K562 (cell line): Measurements from ENCODE around the gene FOXK2. TPM values are rescaled to one million over a fixed set of nuclear protein-coding genes. Genes with fewer than 3 reads are reported as not detected.

Experiments
- ARID3A ChIP-seq: IDR thresholded peaks from 2 replicates; pipeline ENCODE4 v1.6.1; 2012; ENCODE audit warnings: low read depth, low read length, improper control_type of control experiment, borderline replicate concordance
- CHD4 ChIP-seq: fragments of 200-600 bp; sonication (generic); IDR thresholded peaks from 3 replicates; pipeline ENCODE4 v1.6.1; 2012; ENCODE audit warnings: low read depth, mild to moderate bottlenecking, mixed read lengths, low read length, inconsistent platforms; ENCODE audit not compliant: insufficient read depth, insufficient replicate concordance, poor library complexity, severe bottlenecking
- EGR1 ChIP-seq: fragments of 450-650 bp; conservative IDR thresholded peaks from 2 replicates; pipeline ENCODE4 v1.6.1; 2017; ENCODE audit warnings: mild to moderate bottlenecking
- HCFC1 ChIP-seq: IDR thresholded peaks from 2 replicates; pipeline ENCODE4 v1.6.1; 2012; ENCODE audit warnings: low read depth, low read length, improper control_type of control experiment
- KDM5B ChIP-seq: fragments of 200-600 bp; sonication (generic); IDR thresholded peaks from 2 replicates; pipeline ENCODE4 v1.6.1; 2012; ENCODE audit warnings: low read depth, mild to moderate bottlenecking, moderate library complexity, low read length, control low read depth, inconsistent platforms; ENCODE audit not compliant: insufficient replicate concordance
- NRF1 ChIP-seq, 2 experiments: fragments of 450-650 bp; IDR thresholded peaks in 1 of 2; conservative IDR thresholded peaks in 1 of 2; 2 replicates each; pipeline ENCODE4 v1.6.1; 2014; ENCODE audit warnings: mild to moderate bottlenecking in 2 of 2
- PCBP1 ChIP-seq: fragments of 200-400 bp; formaldehyde crosslinking; IDR thresholded peaks from 2 replicates; pipeline ENCODE4 v1.6.1; 2018; ENCODE audit warnings: mild to moderate bottlenecking, low read depth, low read length; ENCODE audit not compliant: poor library complexity, severe bottlenecking
- PURB ChIP-seq: sonication (generic); formaldehyde crosslinking; IDR thresholded peaks from 2 replicates; pipeline ENCODE4 v1.9.0; 2021; ENCODE audit warnings: low read depth, mild to moderate bottlenecking, missing genetic modification reagents
- SAFB ChIP-seq: fragments of 200-400 bp; formaldehyde crosslinking; IDR thresholded peaks from 2 replicates; pipeline ENCODE4 v1.6.1; 2017; ENCODE audit warnings: low read depth, low read length, borderline replicate concordance
- ZBTB33 ChIP-seq: sonication (generic); formaldehyde crosslinking; IDR thresholded peaks from 2 replicates; pipeline ENCODE4 v1.8.1; 2023; ENCODE audit warnings: mild to moderate bottlenecking, missing genetic modification reagents
- ZFX ChIP-seq: sonication (generic); formaldehyde crosslinking; IDR thresholded peaks from 2 replicates; pipeline ENCODE4 v1.8.0; 2022; ENCODE audit warnings: mild to moderate bottlenecking, missing genetic modification reagents, moderate library complexity
- polyA plus RNA-seq, 8 experiments: library from polyadenylated mRNA; depleted of rRNA in 4 of 8; stranded (reverse) in 5 of 8; unstranded in 3 of 8; fragments of >200 nt; fragmentation: Nextera tagmentation in 2 of 8; fragmentation: Illumina TruSeq in 1 of 8; extraction: Ambion mirVana in 2 of 8; extraction: Trizol in 1 of 8; gene quantifications; 2 replicates each; pipeline versions ENCODE4 v1.2.1 to v1.2.3, GENCODE V29; 2011 to 2014; ENCODE audit warnings: inconsistent platforms in 1 of 8, missing spikeins in 1 of 8
- total RNA-seq, 7 experiments: library from RNA; depleted of rRNA in 6 of 7; stranded (reverse); fragments of >200 nt in 6 of 7; fragmentation: Illumina TruSeq in 2 of 7; extraction: Trizol in 2 of 7; gene quantifications; 2 replicates each; pipeline versions ENCODE4 v1.2.1 to v1.2.3, GENCODE V29; 2011 to 2021; ENCODE audit warnings: low replicate concordance in 1 of 7
- TF ChIP-seq, protein P1 (sequence below): sonication (generic); formaldehyde crosslinking; IDR thresholded peaks from 2 replicates; pipeline ENCODE4 v1.8.0; 2022; ENCODE audit warnings: mild to moderate bottlenecking, missing genetic modification reagents
- TF ChIP-seq, protein P2 (sequence below): fragments of 450-650 bp; formaldehyde crosslinking; IDR thresholded peaks from 2 replicates; pipeline ENCODE4 v1.4.0; 2020; ENCODE audit warnings: mild to moderate bottlenecking, moderate library complexity

FOXK2 gene
- total and polyA plus RNA-seq, 9 of the 15 experiments (the other 6 are each of a cell fraction or from before 2014, with no cell fraction given): 3.0 to 86.0 (median 44.1) TPM

- peak; percentile 87 for TF ChIP-seq ZFX (CRISPR knock-in tag)
- TF ChIP-seq CHD4: peak; percentile 71
- no peak for TF ChIP-seq PURB (CRISPR knock-in tag)
- TF ChIP-seq, protein P1, sequence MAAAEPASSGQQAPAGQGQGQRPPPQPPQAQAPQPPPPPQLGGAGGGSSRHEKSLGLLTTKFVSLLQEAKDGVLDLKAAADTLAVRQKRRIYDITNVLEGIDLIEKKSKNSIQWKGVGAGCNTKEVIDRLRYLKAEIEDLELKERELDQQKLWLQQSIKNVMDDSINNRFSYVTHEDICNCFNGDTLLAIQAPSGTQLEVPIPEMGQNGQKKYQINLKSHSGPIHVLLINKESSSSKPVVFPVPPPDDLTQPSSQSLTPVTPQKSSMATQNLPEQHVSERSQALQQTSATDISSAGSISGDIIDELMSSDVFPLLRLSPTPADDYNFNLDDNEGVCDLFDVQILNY (CRISPR knock-in tag): no peak
- TF ChIP-seq NRF1 (conservative IDR thresholded peaks at IDR 0.05 in 1 of 2, IDR thresholded peaks at IDR 0.05 in 1 of 2): peak in 1 of 2 experiments; percentile 53; a peak in 2 of 4 replicates
- no peak for TF ChIP-seq PCBP1
- peak; percentile 41 for TF ChIP-seq KDM5B
- peak; percentile 69 for TF ChIP-seq EGR1
- peak; percentile 64 for TF ChIP-seq HCFC1
- TF ChIP-seq, protein P2, sequence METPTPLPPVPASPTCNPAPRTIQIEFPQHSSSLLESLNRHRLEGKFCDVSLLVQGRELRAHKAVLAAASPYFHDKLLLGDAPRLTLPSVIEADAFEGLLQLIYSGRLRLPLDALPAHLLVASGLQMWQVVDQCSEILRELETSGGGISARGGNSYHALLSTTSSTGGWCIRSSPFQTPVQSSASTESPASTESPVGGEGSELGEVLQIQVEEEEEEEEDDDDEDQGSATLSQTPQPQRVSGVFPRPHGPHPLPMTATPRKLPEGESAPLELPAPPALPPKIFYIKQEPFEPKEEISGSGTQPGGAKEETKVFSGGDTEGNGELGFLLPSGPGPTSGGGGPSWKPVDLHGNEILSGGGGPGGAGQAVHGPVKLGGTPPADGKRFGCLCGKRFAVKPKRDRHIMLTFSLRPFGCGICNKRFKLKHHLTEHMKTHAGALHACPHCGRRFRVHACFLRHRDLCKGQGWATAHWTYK (CRISPR knock-in tag): peak; percentile 87; the same call in 1 of the 2 replicates
- peak; percentile 88 for TF ChIP-seq SAFB
- no peak for TF ChIP-seq ARID3A
- peak; percentile 78; the same call in 1 of the 2 replicates for TF ChIP-seq ZBTB33
These were observed at the start of gene FOXK2 (continued) for GRCh38 chr17:82518826-82519810.
